Measurements from ENCODE around the gene TUBB8B.
"Not testable (repeated sequence)": the region's sequence is repeated elsewhere in the genome, so short reads cannot be mapped to it uniquely, and the experiment has no call there.

Gene TUBB8B

GRCh38 chr18:49176-49665 is at the start of gene TUBB8B:
Gene TUBB8B (minus strand): TSS chr18:49615. CDS start chr18:49557, 58 bp downstream.
- not testable (repeated sequence) for DNase-seq

- DNase-seq, result not testable (repeated sequence)
Measured at GRCh38 chr18:97252-97914, 48.0 kb upstream of the TUBB8B start.

GRCh38 chr18:96767-97131 is 47.3 kb upstream of the TUBB8B start:
- not testable (repeated sequence) for DNase-seq

- DNase-seq, result not testable (repeated sequence)
Measured at GRCh38 chr18:96101-96766, 46.8 kb upstream of the TUBB8B start.

- not testable (repeated sequence) for DNase-seq
Measured at GRCh38 chr18:95580-95979, 46.2 kb upstream of the TUBB8B start.

- DNase-seq, result not testable (repeated sequence)
Measured at GRCh38 chr18:93897-94408, 44.5 kb upstream of the TUBB8B start.

GRCh38 chr18:91561-91960 is 42.1 kb upstream of the TUBB8B start:
- DNase-seq, result not testable (repeated sequence)

GRCh38 chr18:90396-91193 is 41.2 kb upstream of the TUBB8B start:
- DNase-seq, result not testable (repeated sequence)

GRCh38 chr18:89124-89523 is 39.7 kb upstream of the TUBB8B start:
- DNase-seq, result not testable (repeated sequence)

GRCh38 chr18:84801-85200 is 35.4 kb upstream of the TUBB8B start:
- DNase-seq, result not testable (repeated sequence)

- DNase-seq, result not testable (repeated sequence)
Measured at GRCh38 chr18:82626-83209, 33.3 kb upstream of the TUBB8B start.

- not testable (repeated sequence) for DNase-seq
Measured at GRCh38 chr18:80881-81280, 31.5 kb upstream of the TUBB8B start.

GRCh38 chr18:80202-80601 is 30.8 kb upstream of the TUBB8B start:
- not testable (repeated sequence) for DNase-seq

GRCh38 chr18:75525-76160 is 26.2 kb upstream of the TUBB8B start:
- not testable (repeated sequence) for DNase-seq

GRCh38 chr18:73181-73777 is 23.9 kb upstream of the TUBB8B start:
- not testable (repeated sequence) for DNase-seq

- DNase-seq, result not testable (repeated sequence)
Measured at GRCh38 chr18:67701-68100, 18.3 kb upstream of the TUBB8B start.

- not testable (repeated sequence) for DNase-seq
Measured at GRCh38 chr18:64279-64678, 14.9 kb upstream of the TUBB8B start.

- DNase-seq, result not testable (repeated sequence)
Measured at GRCh38 chr18:63656-64055, 14.2 kb upstream of the TUBB8B start.

GRCh38 chr18:54388-54787 is 5.0 kb upstream of the TUBB8B start:
- not testable (repeated sequence) for DNase-seq

GRCh38 chr18:48696-49095 is 719 bp downstream of the TUBB8B start:
- not testable (repeated sequence) for DNase-seq

GRCh38 chr18:13177-13576 is 36.2 kb downstream of the TUBB8B start:
- not testable (repeated sequence) for DNase-seq

- not testable (repeated sequence) for DNase-seq
Measured at GRCh38 chr18:12773-13172, 36.6 kb downstream of the TUBB8B start.
